Hepatocyte (in vitro differentiated cells): ENCODE results near the gene CYP20A1. TPM values are rescaled to one million over a fixed set of nuclear protein-coding genes. Genes with fewer than 3 reads are reported as not detected.

Experiments used
- DNase-seq: peaks from one replicate; pipeline ENCODE4 v3.0.0-alpha.2; 2016; ENCODE audit warnings: low spot score
- H2AFZ ChIP-seq: fragments of 200-600 bp; sonication (generic); 2 replicates; pipeline ENCODE4 v1.6.0; 2016; ENCODE audit warnings: antibody characterized with exemption, mild to moderate bottlenecking
- H3K27ac ChIP-seq: fragments of 200-600 bp; sonication (generic); 2 replicates; pipeline ENCODE4 v1.5.1; 2016; ENCODE audit warnings: mild to moderate bottlenecking
- H3K27me3 ChIP-seq: fragments of 200-600 bp; sonication (generic); 2 replicates; pipeline ENCODE4 v1.6.1; 2016
- H3K36me3 ChIP-seq: fragments of 200-600 bp; sonication (generic); replicated peaks from 2 replicates; pipeline ENCODE4 v1.5.1; 2016; ENCODE audit warnings: low read depth; ENCODE audit not compliant: insufficient read depth
- H3K4me1 ChIP-seq: fragments of 200-600 bp; sonication (generic); 2 replicates; pipeline ENCODE4 v1.5.1; 2016; ENCODE audit warnings: mild to moderate bottlenecking, moderate library complexity; ENCODE audit not compliant: insufficient read depth
- H3K4me2 ChIP-seq: fragments of 200-600 bp; sonication (generic); 2 replicates; pipeline ENCODE4 v1.6.0; 2016
- H3K4me3 ChIP-seq: fragments of 200-600 bp; sonication (generic); 2 replicates; pipeline ENCODE4 v1.5.1; 2016; ENCODE audit warnings: mild to moderate bottlenecking
- H3K79me2 ChIP-seq: fragments of 200-600 bp; sonication (generic); 2 replicates; pipeline ENCODE4 v1.6.0; 2017; ENCODE audit warnings: mild to moderate bottlenecking
- H3K9me2 ChIP-seq: fragments of 200-600 bp; sonication (generic); replicated peaks from 2 replicates; pipeline ENCODE4 v1.6.0; 2017; ENCODE audit warnings: mild to moderate bottlenecking; ENCODE audit not compliant: insufficient read depth
- H3K9me3 ChIP-seq: fragments of 200-600 bp; sonication (generic); 2 replicates; pipeline ENCODE4 v1.5.1; 2016; ENCODE audit warnings: low read depth, mild to moderate bottlenecking
- H4K20me1 ChIP-seq: fragments of 200-600 bp; sonication (generic); 2 replicates; pipeline ENCODE4 v1.6.0; 2016; ENCODE audit warnings: mild to moderate bottlenecking; ENCODE audit not compliant: insufficient read depth, poor library complexity, severe bottlenecking
- CTCF ChIP-seq: fragments of 200-600 bp; sonication (generic); IDR thresholded peaks from 2 replicates; pipeline ENCODE4 v1.5.1; 2016; ENCODE audit warnings: antibody characterized with exemption, mild to moderate bottlenecking; ENCODE audit not compliant: poor library complexity
- EZH2 ChIP-seq: fragments of 200-600 bp; sonication (generic); IDR thresholded peaks from 2 replicates; pipeline ENCODE4 v1.6.1; 2016; ENCODE audit warnings: antibody characterized with exemption, mild to moderate bottlenecking, borderline replicate concordance
- EZH2phosphoT487 ChIP-seq: fragments of 200-600 bp; sonication (generic); IDR thresholded peaks from one replicate; pipeline ENCODE4 v1.6.1; 2018; ENCODE audit warnings: antibody characterized with exemption, mild to moderate bottlenecking, low read depth, moderate library complexity; ENCODE audit not compliant: unreplicated experiment, severe bottlenecking
- WGBS: methylation state at CpG from one replicate; pipeline ENCODE4 v1.1.6; 2016; ENCODE audit warnings: low lambda C conversion rate; ENCODE audit errors: missing lambda C conversion rate; 5-methylcytosine and 5-hydroxymethylcytosine counted together
- polyA plus RNA-seq: library from polyadenylated mRNA; unstranded; fragments of >200 nt; fragmentation: Nextera tagmentation; extraction: Ambion mirVana; gene quantifications from 2 replicates; pipeline ENCODE4 v1.2.1, GENCODE V29; 2016
- total RNA-seq: library from RNA; depleted of rRNA; stranded (reverse); fragments of >200 nt; gene quantifications from 2 replicates; pipeline ENCODE4 v1.2.3, GENCODE V29; 2014

CYP20A1 gene
- total and polyA plus RNA-seq, 2 experiments from 2014 or later, result 18.3 to 26.5 TPM

GRCh38 chr2:203261326-203262159 lies 22.7 kb downstream of the CYP20A1 start:
- DNase-seq, result no peak
- H2AFZ ChIP-seq, result no peak overlapping the region
- no peak overlapping the region for H3K4me2 ChIP-seq
- TF ChIP-seq EZH2phosphoT487 (no peak), EZH2 (no peak), CTCF (no peak)
- no peaks in the 10 kb centered on the region for H4K20me1 ChIP-seq
- no peaks in the 10 kb centered on the region for H3K9me2 ChIP-seq
- H3K27me3 ChIP-seq, result no peaks in the 10 kb centered on the region
- no peaks in the 10 kb centered on the region for H3K36me3 ChIP-seq
- peaks cover 2% of the 10 kb centered on the region for H3K79me2 ChIP-seq
- no peak overlapping the region for H3K4me3 ChIP-seq
- H3K9me3 ChIP-seq, result no peaks in the 10 kb centered on the region
- H3K27ac ChIP-seq, result no peak overlapping the region
- H3K4me1 ChIP-seq, result no peaks in the 10 kb centered on the region
- 98% methylated on average over 3 of the region's 3 CpGs for WGBS

GRCh38 chr2:203279288-203279687 lies 40.5 kb downstream of the CYP20A1 start:
- no peaks in the 10 kb centered on the region for H3K9me2 ChIP-seq
- no peaks in the 10 kb centered on the region for H3K36me3 ChIP-seq
- H3K4me3 ChIP-seq, result no peak overlapping the region
- H4K20me1 ChIP-seq, result no peaks in the 10 kb centered on the region
- no peaks in the 10 kb centered on the region for H3K27me3 ChIP-seq
- H2AFZ ChIP-seq, result no peak overlapping the region
- TF ChIP-seq CTCF (no peak), EZH2phosphoT487 (no peak), EZH2 (no peak)
- H3K4me2 ChIP-seq, result no peak overlapping the region
- DNase-seq, result no peak
- no peaks in the 10 kb centered on the region for H3K79me2 ChIP-seq
- no peak overlapping the region for H3K27ac ChIP-seq
- no peaks in the 10 kb centered on the region for H3K4me1 ChIP-seq
- H3K9me3 ChIP-seq, result no peaks in the 10 kb centered on the region

GRCh38 chr2:203280428-203281064 lies 41.7 kb downstream of the CYP20A1 start:
- 93% methylated on average over 6 of the region's 6 CpGs for WGBS
- no peaks in the 10 kb centered on the region for H3K9me3 ChIP-seq
- no peaks in the 10 kb centered on the region for H3K36me3 ChIP-seq

More at GRCh38 chr2:203280428-203281064, 41.7 kb downstream of the CYP20A1 start:
- DNase-seq, result no peak
- no peaks in the 10 kb centered on the region for H3K27me3 ChIP-seq
- no peaks in the 10 kb centered on the region for H3K9me2 ChIP-seq
- H4K20me1 ChIP-seq, result no peaks in the 10 kb centered on the region
- no peak overlapping the region for H3K27ac ChIP-seq
- TF ChIP-seq CTCF, result no peak
- TF ChIP-seq EZH2phosphoT487, result no peak
- no peak for TF ChIP-seq EZH2
- no peak overlapping the region for H3K4me3 ChIP-seq
- no peak overlapping the region for H2AFZ ChIP-seq
- no peaks in the 10 kb centered on the region for H3K4me1 ChIP-seq
- H3K79me2 ChIP-seq, result no peaks in the 10 kb centered on the region
- no peak overlapping the region for H3K4me2 ChIP-seq
